Heart right ventricle (tissue), 16 donors: ENCODE results near the gene TMEM218. TPM values are rescaled to one million over a fixed set of nuclear protein-coding genes. Genes with fewer than 3 reads are reported as not detected.
"Not testable (repeated sequence)": the region's sequence is repeated elsewhere in the genome, so short reads cannot be mapped to it uniquely, and the experiment has no call there.

ENCODE experiments used
- ATAC-seq, 8 donors: fragments of 200-7000 bp; cut with Tn5 transposase; one replicate each; pipeline ENCODE4 v1.9.1; 2020; ENCODE audit warnings: mild to moderate bottlenecking in 8 of 8, moderate library complexity in 8 of 8, moderate number of reproducible peaks in 1 of 8
- DNase-seq, 2 donors: peaks; one replicate each; pipeline ENCODE4 v3.0.0-alpha.2; 2020
- H3K27ac ChIP-seq, 10 donors: fragments of 200-600 bp; sonication (generic) in 2 of 10; one replicate each; pipeline versions ENCODE4 v1.5.0 to v1.8.0; 2020 to 2022; ENCODE audit warnings: mild to moderate bottlenecking in 3 of 10
- H3K27me3 ChIP-seq, 7 donors: fragments of 200-600 bp; one replicate each; pipeline ENCODE4 v1.8.0; 2021 to 2022; ENCODE audit warnings: mild to moderate bottlenecking in 2 of 7
- H3K36me3 ChIP-seq, 9 donors: fragments of 200-600 bp; sonication (generic) in 1 of 9; one replicate each; pipeline versions ENCODE4 v1.5.0 to v1.8.0; 2020 to 2022; ENCODE audit warnings: mild to moderate bottlenecking in 2 of 9
- H3K4me1 ChIP-seq, 9 donors: fragments of 200-600 bp; sonication (generic) in 1 of 9; one replicate each; pipeline versions ENCODE4 v1.5.0 to v1.8.0; 2020 to 2022; ENCODE audit warnings: mild to moderate bottlenecking in 4 of 9
- H3K4me3 ChIP-seq, 10 donors: fragments of 200-600 bp; sonication (generic) in 2 of 10; one replicate each; pipeline versions ENCODE4 v1.5.0 to v1.8.0; 2020 to 2022; ENCODE audit warnings: mild to moderate bottlenecking in 7 of 10, moderate library complexity in 2 of 10
- H3K9me3 ChIP-seq, 11 donors: fragments of 200-600 bp in 10 of 11; sonication (generic) in 2 of 11; one replicate each; pipeline versions ENCODE4 v1.5.0 to v1.8.0; 2013 to 2022; ENCODE audit warnings: mild to moderate bottlenecking in 2 of 11, control low read depth in 1 of 11, moderate library complexity in 1 of 11
- WGBS, 2 donors: extraction: QIAGEN DNeasy Blood & Tissue Kit; methylation state at CpG; one replicate each; pipeline ENCODE4 v1.1.7; 2013; ENCODE audit warnings: inconsistent platforms in 1 of 2; 5-methylcytosine and 5-hydroxymethylcytosine counted together
- intact Hi-C, 10 donors: fragments of 100-400 bp; cut with DNase I; formaldehyde crosslinking; loops; one replicate each; pipeline versions ENCODE4 v1.11.1 to v1.14.2; 2022
- polyA plus RNA-seq, 2 donors: library from polyadenylated mRNA; stranded (reverse); fragments of 200-250 nt; gene quantifications; one replicate each; pipeline ENCODE4 v1.2.3, GENCODE V29; 2013
- total RNA-seq, 10 donors: library from RNA; stranded (reverse); fragmentation: NEBNext Ultra II Directional in 3 of 10; extraction: Animal tissue kit (Norgen Biotek cat#: 25700) in 3 of 10; gene quantifications; one replicate each; pipeline versions ENCODE4 v1.2.1 to v1.2.4, GENCODE V29; 2021 to 2023
- TF ChIP-seq, protein P1 (sequence below), 9 donors: fragments of 200-600 bp; sonication (generic) in 2 of 9; IDR thresholded peaks; one replicate each; pipeline versions ENCODE4 v1.5.0 to v1.8.0; 2021 to 2022; ENCODE audit warnings: antibody characterized with exemption in 9 of 9, mild to moderate bottlenecking in 5 of 9, moderate library complexity in 1 of 9
- donor health status: Arrhythmogenic right ventricular cardiomyopathy.
- donor health status: ischemic (EF 13 %, LVEDD 7.1; RV severe dilation, severe dysfunction).
- donor health status: healthy with polysubstance abuse.
- donor health status: DM: no; HTN: yes; CAD: no.
- donor health status: DM: no; HTN: no; CAD: no.
- donor health status: ischemic (EF 25% LVEDD 6.9; RV normal size, moderate dysfunction).
- donor health status: ischemic (EF 25% LVEDD 5.7; RV mildly dilated, moderate dysfunction).
- donor health status: healthy.
- donor health status: DM: yes; HTN: yes; CAD: no.
- donor health status: Ischemic cardiomyopathy.
- donor health status: ischemic (EF 35%, LVEDD 5.7; RV mildly dilated, moderate dysfunction).
- donor health status: nonischemic (EF 11% LVEDD 7.7; RV severe dilation, severe dysfunction).
- donor health status: DM: yes; HTN: yes; CAD: no.
- donor health status: PGD.
- donor health status: ischemic (EF 29% LVEDD 5.4; RV normal size, mild dysfunction).
- donor health status: nonischemic (EF 23%, LVEDD 6.1; RV moderate dilation, normal function).

The TMEM218 gene
- total and polyA plus RNA-seq, 12 donors, result 4.5 to 17.1 (median 6.9) TPM

DNA sequence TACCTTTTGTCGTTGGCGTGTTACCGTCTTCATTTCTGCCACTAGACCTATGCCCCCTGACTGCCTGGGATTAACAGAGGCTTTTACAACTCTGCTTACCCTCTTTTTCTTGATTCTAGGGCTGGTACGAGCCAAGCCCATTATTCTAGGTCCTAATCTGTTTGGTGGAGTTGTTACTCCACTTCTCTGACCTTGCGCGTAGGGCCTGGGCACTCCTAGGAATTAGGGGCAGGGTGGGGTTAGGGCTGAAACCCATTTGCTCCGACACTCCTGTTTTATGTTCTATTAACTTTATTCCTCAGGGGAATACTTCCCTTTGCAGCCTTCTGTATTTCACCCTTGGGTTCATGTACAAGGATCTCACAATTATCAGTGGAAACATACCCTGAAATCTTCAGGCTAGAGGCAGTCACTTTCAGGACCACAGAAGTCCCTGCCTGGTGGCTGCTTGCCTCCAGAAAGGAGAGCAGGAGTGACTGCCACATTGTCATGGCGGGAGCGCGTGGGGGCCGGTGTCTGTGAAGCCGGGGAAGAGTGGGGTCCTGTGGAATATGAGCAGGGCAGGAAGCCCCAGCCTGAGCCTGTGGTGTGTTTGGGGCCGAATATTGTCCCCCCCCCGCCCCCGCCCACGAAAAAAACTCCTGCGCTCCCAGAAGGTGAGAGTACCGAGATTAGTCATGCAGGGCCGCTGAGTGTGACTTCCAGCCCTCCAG, 49.1 kb downstream of the TMEM218 start:
- DNase-seq, result no peak
- H3K36me3 ChIP-seq, result no peaks in the 10 kb centered on the region
- intact Hi-C loops, result no loop called here

DNA sequence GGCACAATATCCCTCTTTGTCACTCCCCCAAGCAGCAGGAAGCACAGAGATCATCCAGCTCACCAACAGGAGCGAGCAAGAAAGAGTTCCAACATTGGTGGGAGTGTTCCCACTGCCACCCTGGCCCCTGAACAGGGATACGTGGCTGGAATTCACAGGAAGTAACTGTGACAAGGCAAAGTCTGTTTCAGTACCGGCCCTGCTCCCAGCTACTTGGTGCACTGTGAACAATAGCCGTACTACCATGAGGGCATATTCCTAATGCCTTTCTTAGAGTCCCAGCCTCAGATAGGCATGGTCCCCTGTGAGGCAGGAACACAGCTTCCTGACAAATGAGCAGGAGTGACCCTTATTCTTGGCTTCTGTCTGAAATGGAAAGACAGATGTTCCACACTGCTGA, 50.1 kb downstream of the TMEM218 start:
- peaks cover 0 to 29% (median 18%) of the 10 kb centered on the region in 7 donors for H3K27me3 ChIP-seq
- H3K9me3 ChIP-seq, result peaks cover 0 to under 1% (median 0%) of the 10 kb centered on the region in 11 donors
- 60 to 62% methylated on average over 4 of the region's 4 CpGs for WGBS, 2 donors
- ATAC-seq (no peak), DNase-seq (no peak)
- H3K4me1 ChIP-seq, result peaks cover 0 to 24% (median 9%) of the 10 kb centered on the region in 9 donors
- TF ChIP-seq, protein P1, sequence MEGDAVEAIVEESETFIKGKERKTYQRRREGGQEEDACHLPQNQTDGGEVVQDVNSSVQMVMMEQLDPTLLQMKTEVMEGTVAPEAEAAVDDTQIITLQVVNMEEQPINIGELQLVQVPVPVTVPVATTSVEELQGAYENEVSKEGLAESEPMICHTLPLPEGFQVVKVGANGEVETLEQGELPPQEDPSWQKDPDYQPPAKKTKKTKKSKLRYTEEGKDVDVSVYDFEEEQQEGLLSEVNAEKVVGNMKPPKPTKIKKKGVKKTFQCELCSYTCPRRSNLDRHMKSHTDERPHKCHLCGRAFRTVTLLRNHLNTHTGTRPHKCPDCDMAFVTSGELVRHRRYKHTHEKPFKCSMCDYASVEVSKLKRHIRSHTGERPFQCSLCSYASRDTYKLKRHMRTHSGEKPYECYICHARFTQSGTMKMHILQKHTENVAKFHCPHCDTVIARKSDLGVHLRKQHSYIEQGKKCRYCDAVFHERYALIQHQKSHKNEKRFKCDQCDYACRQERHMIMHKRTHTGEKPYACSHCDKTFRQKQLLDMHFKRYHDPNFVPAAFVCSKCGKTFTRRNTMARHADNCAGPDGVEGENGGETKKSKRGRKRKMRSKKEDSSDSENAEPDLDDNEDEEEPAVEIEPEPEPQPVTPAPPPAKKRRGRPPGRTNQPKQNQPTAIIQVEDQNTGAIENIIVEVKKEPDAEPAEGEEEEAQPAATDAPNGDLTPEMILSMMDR (IDR thresholded peaks at IDR 0.05), result no peak
- intact Hi-C loops, result no loop called here
- H3K4me3 ChIP-seq, result no peak overlapping the region
- no peak overlapping the region for H3K27ac ChIP-seq
- H3K36me3 ChIP-seq, result no peaks in the 10 kb centered on the region

More for the DNA sequence above, 49.1 kb downstream of the TMEM218 start:
- peak overlapping the region; percentile 33 to 81 (median 68) for H3K4me3 ChIP-seq
- ATAC-seq, result peak; percentile 7 to 59 (median 16)
- H3K4me1 ChIP-seq, result peaks cover 0 to 24% (median 9%) of the 10 kb centered on the region in 9 donors
- WGBS, 2 donors, result 45 to 46% methylated on average over 19 of the region's 19 CpGs
- no peaks in the 10 kb centered on the region for H3K9me3 ChIP-seq
- TF ChIP-seq, protein P1 (IDR thresholded peaks at IDR 0.05), result no peak
- peaks cover 0 to 38% (median 29%) of the 10 kb centered on the region in 7 donors for H3K27me3 ChIP-seq
- peak overlapping the region in 7 of 10 donors; percentile 3 to 89 (median 57) for H3K27ac ChIP-seq

DNA sequence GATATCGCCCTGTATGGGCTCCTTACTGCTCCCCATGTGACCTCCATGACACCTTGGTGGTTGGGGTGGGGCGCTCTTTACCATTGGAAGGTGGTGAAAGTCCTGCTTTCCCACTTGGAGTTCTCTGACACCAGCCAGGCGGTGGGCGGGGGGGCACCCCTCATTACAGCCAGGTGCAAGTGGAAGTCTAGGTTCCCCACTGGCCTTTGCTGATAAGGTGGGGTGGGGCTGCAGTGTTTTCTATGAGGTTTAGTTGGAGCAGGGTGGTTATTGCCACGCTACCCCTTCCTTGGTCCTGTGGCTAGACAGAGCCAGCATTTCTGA, 53.8 kb downstream of the TMEM218 start:
- 91 to 93% methylated on average over 5 of the region's 5 CpGs for WGBS, 2 donors
- DNase-seq, result no peak
- TF ChIP-seq, protein P1 (IDR thresholded peaks at IDR 0.05), result no peak
- peaks cover 0 to 4% (median 0%) of the 10 kb centered on the region in 11 donors for H3K9me3 ChIP-seq
- ATAC-seq, result no peak
- intact Hi-C loops, result no loop called here
- no peaks in the 10 kb centered on the region for H3K36me3 ChIP-seq
- H3K4me3 ChIP-seq, result no peak overlapping the region
- peaks cover 0 to 3% (median 0%) of the 10 kb centered on the region in 9 donors for H3K4me1 ChIP-seq
- H3K27me3 ChIP-seq, result no peaks in the 10 kb centered on the region
- no peak overlapping the region for H3K27ac ChIP-seq

DNA sequence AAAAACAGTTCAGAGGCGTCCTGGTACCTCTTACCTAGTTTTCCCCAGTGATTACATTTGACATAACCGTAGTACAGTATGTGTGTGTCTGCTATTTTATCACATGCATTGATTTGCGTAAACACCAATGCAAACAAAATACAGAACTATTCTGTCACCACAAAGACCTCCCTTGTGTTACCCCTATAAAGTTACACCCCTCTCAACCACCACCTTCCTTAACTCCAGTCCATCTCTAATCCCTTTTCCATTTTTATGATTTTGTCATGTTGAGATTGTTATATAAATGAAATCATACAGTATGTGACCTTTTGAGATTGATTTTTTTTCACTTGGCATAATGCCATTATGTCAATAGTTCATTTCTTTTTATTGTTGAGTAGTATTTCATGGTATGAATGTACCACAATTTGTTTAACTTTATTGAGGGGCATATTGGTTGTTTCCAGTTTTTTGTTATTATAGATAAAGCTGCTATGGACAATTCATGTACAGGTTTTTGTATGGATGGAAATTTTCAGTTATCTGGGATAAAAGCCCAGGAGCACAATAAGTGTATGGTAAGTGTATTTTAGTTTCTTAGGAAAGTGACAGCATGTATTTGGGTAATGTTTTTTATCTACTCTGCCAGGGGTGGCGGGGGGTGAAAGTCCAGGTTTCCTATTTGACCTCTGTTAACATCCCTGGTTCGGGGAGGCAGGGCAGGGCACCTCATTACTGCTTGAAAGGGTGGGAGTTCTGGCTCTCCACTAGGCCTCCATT, 54.3 kb downstream of the TMEM218 start:
- Histone ChIP-seq H3K36me3 (no peaks in the 10 kb centered on the region), H3K4me1 (no peaks in the 10 kb centered on the region), H3K9me3 (peaks cover 0 to 4% (median 0%) of the 10 kb centered on the region in 11 donors), H3K4me3 (no peak overlapping the region), H3K27me3 (no peaks in the 10 kb centered on the region), H3K27ac (no peak overlapping the region)
- whole genome bisulfite sequencing, 2 donors, result 83 to 86% methylated on average over 5 of the region's 5 CpGs
- TF ChIP-seq, protein P1 (IDR thresholded peaks at IDR 0.05), result no peak
- intact Hi-C loops, result no loop called here
- DNase-seq (no peak), ATAC-seq (no peak)

DNA sequence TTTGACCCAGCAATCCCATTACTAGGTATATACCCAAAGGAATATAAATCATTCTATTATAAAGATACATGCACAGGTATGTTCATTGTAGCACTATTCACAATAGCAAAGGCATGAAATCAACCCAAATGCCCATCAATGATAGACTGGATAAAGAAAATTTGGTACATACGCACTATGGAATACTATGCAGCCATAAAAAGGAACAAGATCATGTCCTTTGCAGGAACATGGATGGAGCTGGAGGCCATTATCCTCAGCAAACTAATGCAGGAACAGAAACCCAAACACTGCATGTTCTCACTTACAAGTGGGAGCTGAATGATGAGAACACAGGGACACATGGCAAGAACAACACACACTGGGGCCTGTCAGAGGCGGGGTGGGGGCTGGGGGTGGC, 55.3 kb downstream of the TMEM218 start:
- H3K27me3 ChIP-seq, H3K9me3 ChIP-seq, H3K4me1 ChIP-seq, H3K36me3 ChIP-seq, H3K27ac ChIP-seq, ATAC-seq, intact Hi-C loops, H3K4me3 ChIP-seq, DNase-seq: not testable (repeated sequence)
- 96 to 97% methylated on average over 2 of the region's 2 CpGs for WGBS, 2 donors
